CD4-positive, alpha-beta T cell treated with Interleukin-15 for 4 hours (primary cell): ENCODE measurements around the gene DDX56.
A peak's percentile ranks its signal among the peaks of the same experiment; 100 is the strongest.

Experiments used
- DNase-seq: peaks from one replicate; pipeline ENCODE4 v3.0.0-alpha.2; 2020; ENCODE audit warnings: low spot score

Gene DDX56

GRCh38 chr7:44534501-44534900 is 39.2 kb downstream of the DDX56 start:
- DNase-seq: peak; percentile 40

GRCh38 chr7:44534087-44534486 is 39.6 kb downstream of the DDX56 start:
- DNase-seq: no peak

- no peak for DNase-seq
Observed at GRCh38 chr7:44533301-44534055, 40.2 kb downstream of the DDX56 start.

DNA sequence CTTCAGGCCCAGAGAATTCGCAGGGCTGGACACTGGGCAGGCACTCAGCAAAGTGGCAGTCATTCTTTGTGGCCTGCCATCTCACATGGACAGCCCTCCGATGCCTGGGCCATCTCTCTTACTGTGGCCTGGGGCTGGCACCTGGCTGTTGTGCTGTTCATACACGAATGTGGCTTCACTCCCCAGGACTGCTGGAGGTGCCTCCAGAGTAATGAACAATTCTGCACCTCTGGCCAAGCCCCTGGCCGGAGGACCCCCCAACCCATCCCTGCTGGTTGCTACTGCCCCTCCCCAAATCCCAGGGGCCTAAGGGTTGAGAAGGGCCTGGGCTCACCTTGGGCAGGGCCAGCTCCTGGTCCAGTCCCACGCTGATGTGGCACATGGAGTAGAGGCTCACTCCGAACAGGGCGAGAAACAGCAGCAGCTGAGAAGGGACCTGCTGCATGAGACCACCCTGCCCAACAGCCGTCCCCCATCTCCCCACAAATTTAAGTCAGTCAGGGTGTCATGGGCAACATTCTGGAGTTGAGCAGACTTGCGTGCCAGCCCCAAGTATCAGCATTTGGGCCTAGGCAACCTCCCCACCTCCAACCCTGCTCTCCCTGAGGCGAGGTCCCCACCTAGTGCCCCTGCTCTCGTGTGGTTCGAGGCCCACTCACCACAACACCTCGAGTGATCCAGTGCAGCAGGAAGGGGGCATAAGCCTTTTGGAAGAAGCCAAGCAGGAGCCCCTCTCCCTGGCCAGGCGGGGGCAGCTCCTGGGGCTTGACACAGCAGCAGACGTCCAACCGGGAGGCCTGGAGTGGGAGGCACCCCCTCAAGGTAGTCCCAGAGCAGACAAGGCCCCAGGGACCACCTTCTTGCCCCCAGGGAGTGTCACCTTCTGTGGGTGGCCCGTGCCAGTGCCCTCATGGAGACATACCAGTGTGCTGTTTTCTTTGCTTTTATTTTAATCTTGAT is 42.0 kb downstream of the DDX56 start:
- no peak for DNase-seq

DNA sequence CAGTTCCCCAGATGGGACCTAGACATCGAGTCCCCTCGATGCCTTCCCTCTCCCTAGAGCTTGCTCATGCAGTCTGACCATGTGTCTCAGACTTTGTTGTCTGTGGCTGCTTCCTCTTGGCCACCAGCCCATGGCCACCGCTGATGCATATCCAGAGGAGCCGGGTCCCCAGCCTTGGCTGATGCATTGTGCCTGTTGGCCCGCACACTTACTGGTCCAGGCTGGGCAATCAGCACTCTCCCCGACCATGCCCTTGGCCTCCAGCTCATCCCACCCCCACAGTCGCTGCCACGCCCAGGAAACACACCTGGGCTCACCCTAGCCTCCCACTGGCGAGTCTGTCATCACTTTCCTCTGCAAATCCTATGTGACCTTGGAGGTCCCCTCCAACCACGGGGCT is 42.7 kb downstream of the DDX56 start:
- no peak for DNase-seq

- no peak for DNase-seq
Observed at GRCh38 chr7:44524811-44525388, 48.8 kb downstream of the DDX56 start.

DNA sequence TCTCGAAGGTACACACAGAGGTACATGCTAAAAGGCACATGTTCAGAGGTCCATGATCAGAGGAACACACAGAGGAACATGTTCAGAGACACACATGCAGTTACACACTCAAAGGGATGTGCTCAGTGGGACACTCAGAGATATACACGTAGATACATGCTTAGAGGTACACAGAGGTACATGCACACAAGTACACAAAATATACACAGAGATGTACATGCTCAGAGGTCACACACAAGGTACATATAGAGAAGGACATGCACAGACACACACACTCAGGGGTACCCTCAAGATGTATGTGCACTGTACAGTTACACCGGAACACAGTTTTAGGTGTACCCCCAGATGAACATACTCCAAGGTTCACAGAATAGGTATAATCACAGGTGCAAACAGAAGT is 51.4 kb downstream of the DDX56 start:
- DNase-seq: no peak

DNA sequence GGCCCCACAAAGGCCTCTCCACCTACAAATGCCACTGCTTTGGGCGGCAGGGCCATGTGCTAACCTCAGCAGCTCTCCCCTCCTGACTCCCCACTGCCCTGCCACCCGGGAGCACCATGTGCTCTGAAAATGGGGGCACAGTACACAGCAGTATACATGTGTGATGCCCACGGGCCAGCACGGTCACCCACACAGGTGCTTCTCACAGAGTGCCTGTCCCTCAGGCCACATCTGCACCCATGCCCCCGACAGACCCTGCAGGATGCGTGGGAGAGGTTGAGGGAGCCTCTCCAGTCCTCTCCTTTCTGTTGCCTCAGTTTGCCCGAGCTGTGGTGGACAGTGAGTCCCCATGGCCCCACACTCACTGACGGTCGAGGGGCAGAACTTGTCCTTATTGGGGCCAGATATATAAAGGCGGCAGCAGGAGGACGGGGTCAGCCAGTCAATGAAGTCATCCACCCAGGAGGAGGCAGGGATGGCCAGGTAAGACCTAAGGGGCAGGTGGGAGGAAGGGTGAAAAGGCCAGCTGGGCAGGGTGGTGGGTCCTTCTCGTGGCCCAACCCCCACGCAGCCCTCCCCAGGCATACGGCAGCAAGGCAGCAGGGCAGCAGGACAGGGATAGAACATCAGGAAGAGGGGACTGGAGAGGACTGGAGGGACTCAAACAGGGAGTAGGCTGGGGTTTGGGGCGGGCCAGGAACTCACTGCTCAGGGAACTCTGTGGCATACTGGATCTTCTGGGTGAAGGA is 52.2 kb downstream of the DDX56 start:
- DNase-seq: no peak

DNA sequence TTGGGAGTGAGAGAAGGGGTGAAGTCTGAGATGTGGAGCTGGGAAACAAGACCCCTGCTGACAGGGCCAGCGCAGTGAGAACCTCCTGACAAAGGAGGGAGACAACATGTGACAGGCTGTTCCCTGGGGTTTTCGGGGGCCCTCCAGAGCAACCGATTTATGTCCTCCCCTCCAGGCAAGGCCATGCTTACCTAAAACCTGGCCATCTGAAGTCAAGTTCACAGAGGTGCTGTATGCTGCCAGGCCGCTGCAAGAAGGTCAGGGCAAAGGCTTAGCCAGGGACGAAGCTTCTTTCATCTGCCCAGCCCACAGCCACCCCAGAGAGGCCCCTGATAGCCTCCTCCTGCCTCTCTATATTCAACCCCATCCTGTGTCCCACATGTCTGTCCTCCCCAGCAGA is 53.1 kb downstream of the DDX56 start:
- DNase-seq: no peak

GRCh38 chr7:44519546-44519945 is 54.2 kb downstream of the DDX56 start:
- DNase-seq: no peak

DNA sequence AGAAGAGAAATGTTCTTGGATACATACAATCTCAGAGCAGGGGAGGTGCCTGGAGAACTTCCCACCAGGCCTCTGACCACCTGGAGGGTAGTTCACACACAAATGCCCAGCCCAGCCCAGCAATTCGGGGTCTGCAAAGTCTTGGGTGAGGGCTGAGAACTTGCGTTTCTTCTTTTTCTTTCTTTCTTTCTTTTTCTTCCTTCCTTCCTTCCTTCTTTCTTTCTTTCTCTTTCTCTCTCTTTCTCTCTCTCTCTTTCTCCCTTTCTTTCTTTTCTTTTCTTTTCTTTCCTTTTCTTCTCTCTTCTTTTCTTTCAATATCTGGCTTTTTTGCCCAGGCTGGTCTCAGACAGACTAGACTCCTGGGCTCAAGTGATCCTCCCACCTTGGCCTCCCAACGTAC is 54.9 kb downstream of the DDX56 start:
- DNase-seq: no peak

GRCh38 chr7:44517175-44517574 is 56.5 kb downstream of the DDX56 start:
- no peak for DNase-seq
